GM12864 (cell line): ENCODE results near the gene PPP1R18.

Source experiments
- DNase-seq: peaks from one replicate; pipeline ENCODE4 v3.0.0-alpha.2; 2011; ENCODE audit warnings: low read depth
- H3K4me3 ChIP-seq: 2 replicates; pipeline ENCODE4 v1.5.1; 2011; ENCODE audit warnings: mild to moderate bottlenecking, low read depth, low read length, control low read depth
- CTCF ChIP-seq: IDR thresholded peaks from 2 replicates; pipeline ENCODE4 v1.5.1; 2011; ENCODE audit warnings: low read depth, mild to moderate bottlenecking, moderate library complexity, low read length, control low read depth, inconsistent platforms; ENCODE audit errors: missing control alignments

Gene PPP1R18

GRCh38 chr6:30647242-30648116, 39.0 kb downstream of the PPP1R18 start:
- H3K4me3 ChIP-seq = peak overlapping the region; percentile 90
- no peak for DNase-seq
- TF ChIP-seq CTCF = no peak

GRCh38 chr6:30646450-30647241, 39.8 kb downstream of the PPP1R18 start, which contains the start of gene C6orf136:
C6orf136 (plus strand) TSS chr6:30647133; CDS start chr6:30647232, 99 bp downstream.
- peak within 1 kb of the TSS; percentile 90 for H3K4me3 ChIP-seq
- DNase-seq = peak; percentile 88
- TF ChIP-seq CTCF = no peak

GRCh38 chr6:30645989-30646388, 40.5 kb downstream of the PPP1R18 start:
- no peak for DNase-seq
- TF ChIP-seq CTCF = no peak
- H3K4me3 ChIP-seq = no peak overlapping the region

GRCh38 chr6:30644769-30645168, 41.7 kb downstream of the PPP1R18 start:
- no peak for DNase-seq
- no peak for TF ChIP-seq CTCF
- H3K4me3 ChIP-seq = no peak overlapping the region

GRCh38 chr6:30643656-30644055, 42.8 kb downstream of the PPP1R18 start:
- no peak overlapping the region for H3K4me3 ChIP-seq
- TF ChIP-seq CTCF = no peak
- DNase-seq = no peak

- no peak for DNase-seq
- TF ChIP-seq CTCF = no peak
- no peak overlapping the region for H3K4me3 ChIP-seq
These were observed 45.4 kb downstream of the PPP1R18 start for GRCh38 chr6:30641048-30641447.
